Activated T-helper 2 cell treated with anti-CD3 and anti-CD28 coated beads, Interferon-gamma antibody, Interleukin-2, Interleukin-4, amounts not matched to agents 10 μg/mL and 5 μg/mL and 100 μg/mL, durations not matched to agents 14 hours and 24 hours and 36 hours (primary cell): Measurements from ENCODE around the gene TCFL5. TPM values are rescaled to one million over a fixed set of nuclear protein-coding genes. Genes with fewer than 3 reads are reported as not detected.

Source experiments
- DNase-seq: peaks from one replicate; pipeline ENCODE4 v3.0.0; 2021; ENCODE audit warnings: low spot score
- H3K27ac Mint-ChIP-seq: one replicate; pipeline ENCODE4 v1.8.0; 2021; ENCODE audit warnings: mixed read lengths
- H3K27me3 Mint-ChIP-seq: one replicate; pipeline ENCODE4 v1.8.0; 2021; ENCODE audit warnings: low read depth, mixed read lengths
- H3K36me3 Mint-ChIP-seq: one replicate; pipeline ENCODE4 v1.8.0; 2021; ENCODE audit warnings: low read depth, mixed read lengths
- H3K4me1 Mint-ChIP-seq: one replicate; pipeline ENCODE4 v1.8.0; 2021; ENCODE audit warnings: low read depth, mixed read lengths
- H3K4me3 Mint-ChIP-seq: one replicate; pipeline ENCODE4 v1.8.0; 2021; ENCODE audit warnings: low read depth, mild to moderate bottlenecking, moderate library complexity, mixed read lengths
- H3K9me3 Mint-ChIP-seq: one replicate; pipeline ENCODE4 v1.8.0; 2021; ENCODE audit warnings: mixed read lengths
- intact Hi-C: fragments of 100-400 bp; cut with micrococcal nuclease; formaldehyde crosslinking; loops from one replicate; pipeline ENCODE4 v1.15.1; 2023
- total RNA-seq: library from RNA; stranded (reverse); gene quantifications from 2 replicates; pipeline ENCODE4 v1.2.3, GENCODE V29; 2022

The TCFL5 gene
- total RNA-seq, 1 donor from 2014 or later, result 5.7 TPM

- H3K4me1 Mint-ChIP-seq, result peaks cover 19% of the 10 kb centered on the region
- no peak for DNase-seq
- H3K4me3 Mint-ChIP-seq, result no peak overlapping the region
- no peaks in the 10 kb centered on the region for H3K9me3 Mint-ChIP-seq
- H3K27ac Mint-ChIP-seq, result no peak overlapping the region
- intact Hi-C loops, result no loop called here
- H3K27me3 Mint-ChIP-seq, result no peaks in the 10 kb centered on the region
- peaks cover 94% of the 10 kb centered on the region for H3K36me3 Mint-ChIP-seq
Measured at GRCh38 chr20:62891111-62891510, 29.5 kb upstream of the TCFL5 start.

DNA sequence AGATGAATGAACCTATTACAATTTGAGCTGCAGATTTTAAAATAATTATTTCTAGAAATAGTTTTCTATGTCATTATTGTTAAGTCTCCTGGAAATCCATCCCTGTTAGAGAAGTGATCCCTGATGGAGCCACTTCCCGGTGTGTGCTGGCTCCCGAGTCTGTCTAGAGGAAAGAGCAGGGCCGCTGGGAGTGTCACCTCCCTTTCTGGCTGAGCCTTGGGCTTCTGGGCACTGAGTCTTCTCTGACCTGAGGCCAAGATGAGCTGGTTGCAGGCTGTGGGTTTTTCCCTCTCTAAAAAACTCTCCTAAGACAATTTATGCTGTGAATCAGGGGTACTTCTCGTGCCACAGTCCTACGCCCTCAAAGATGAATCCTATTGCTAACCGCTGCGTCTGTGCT, 28.8 kb upstream of the TCFL5 start:
- Mint-ChIP-seq H3K27ac (no peak overlapping the region), H3K9me3 (no peaks in the 10 kb centered on the region)
- intact Hi-C loops, result no loop called here

DNA sequence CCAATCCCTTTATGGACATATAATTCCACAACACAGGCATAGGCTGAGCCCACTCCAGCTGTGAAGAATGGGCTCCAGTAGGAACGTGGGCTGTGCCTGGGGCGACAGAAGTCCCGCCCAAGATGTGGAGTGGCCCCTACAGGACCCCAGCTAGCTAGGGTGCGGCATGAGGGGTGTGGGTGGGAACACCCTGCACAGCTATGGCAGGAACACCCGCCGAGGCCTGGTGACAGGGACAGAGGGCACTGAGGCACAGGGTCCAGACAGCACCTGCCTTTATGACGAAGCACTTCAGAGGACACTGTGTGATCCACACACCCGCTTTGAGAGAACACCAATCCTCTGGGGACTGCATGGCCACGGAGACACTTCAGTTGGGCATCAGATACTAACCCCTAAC, 28.2 kb upstream of the TCFL5 start:
- no peak overlapping the region for H3K4me3 Mint-ChIP-seq
- H3K27ac Mint-ChIP-seq, result no peak overlapping the region
- peaks cover 84% of the 10 kb centered on the region for H3K36me3 Mint-ChIP-seq
- intact Hi-C loops, result no loop called here
- H3K4me1 Mint-ChIP-seq, result peaks cover 19% of the 10 kb centered on the region
- H3K9me3 Mint-ChIP-seq, result no peaks in the 10 kb centered on the region
- DNase-seq, result no peak
- H3K27me3 Mint-ChIP-seq, result no peaks in the 10 kb centered on the region

More for the DNA sequence above, 28.8 kb upstream of the TCFL5 start:
- Mint-ChIP-seq H3K4me3 (no peak overlapping the region), H3K4me1 (peaks cover 19% of the 10 kb centered on the region), H3K27me3 (no peaks in the 10 kb centered on the region), H3K36me3 (peaks cover 89% of the 10 kb centered on the region)
- DNase-seq, result no peak

GRCh38 chr20:62889411-62889810, 27.8 kb upstream of the TCFL5 start:
- Mint-ChIP-seq H3K27me3 (no peaks in the 10 kb centered on the region), H3K36me3 (peaks cover 79% of the 10 kb centered on the region), H3K9me3 (no peaks in the 10 kb centered on the region), H3K4me3 (no peak overlapping the region), H3K4me1 (peaks cover 18% of the 10 kb centered on the region), H3K27ac (no peak overlapping the region)
- no peak for DNase-seq
- intact Hi-C loops, result no loop called here

GRCh38 chr20:62888910-62889309, 27.3 kb upstream of the TCFL5 start:
- Mint-ChIP-seq H3K4me3 (no peak overlapping the region), H3K4me1 (peaks cover 16% of the 10 kb centered on the region), H3K36me3 (peaks cover 74% of the 10 kb centered on the region), H3K27me3 (no peaks in the 10 kb centered on the region), H3K27ac (no peak overlapping the region), H3K9me3 (no peaks in the 10 kb centered on the region)
- no peak for DNase-seq
- intact Hi-C loops, result no loop called here

DNA sequence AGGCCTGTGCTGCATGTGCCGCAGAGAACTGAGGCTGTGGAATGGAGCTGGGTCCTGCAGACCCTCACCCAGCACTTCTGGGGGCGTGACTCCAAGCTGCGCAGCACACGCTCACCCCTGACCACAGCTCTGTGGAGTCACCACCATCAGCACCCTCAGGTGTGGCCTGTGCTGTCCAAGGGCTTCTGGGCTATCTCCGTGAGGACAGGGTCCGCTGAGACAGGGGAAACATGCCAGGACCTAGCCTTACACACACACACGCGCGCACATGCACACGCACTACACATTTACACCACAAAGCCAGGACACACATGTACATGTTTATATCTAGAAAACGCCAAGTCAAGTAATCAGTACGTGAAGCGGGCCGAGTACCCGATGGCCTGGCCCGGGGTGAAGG, 26.8 kb upstream of the TCFL5 start:
- DNase-seq, result no peak
- Mint-ChIP-seq H3K4me3 (no peak overlapping the region), H3K27me3 (no peaks in the 10 kb centered on the region), H3K27ac (no peak overlapping the region), H3K9me3 (no peaks in the 10 kb centered on the region), H3K4me1 (peaks cover 16% of the 10 kb centered on the region), H3K36me3 (peaks cover 69% of the 10 kb centered on the region)
- intact Hi-C loops, result no loop called here

- peaks cover 64% of the 10 kb centered on the region for H3K36me3 Mint-ChIP-seq
- no peaks in the 10 kb centered on the region for H3K9me3 Mint-ChIP-seq
- intact Hi-C loops, result no loop called here
- no peak overlapping the region for H3K4me3 Mint-ChIP-seq
- H3K27ac Mint-ChIP-seq, result peak overlapping the region; percentile 33
- DNase-seq, result no peak
- H3K4me1 Mint-ChIP-seq, result peaks cover 15% of the 10 kb centered on the region
- H3K27me3 Mint-ChIP-seq, result no peaks in the 10 kb centered on the region
Measured at GRCh38 chr20:62887860-62888239, 26.2 kb upstream of the TCFL5 start.

GRCh38 chr20:62887152-62887859, 25.7 kb upstream of the TCFL5 start:
- Mint-ChIP-seq H3K9me3 (no peaks in the 10 kb centered on the region), H3K4me3 (no peak overlapping the region)

DNA sequence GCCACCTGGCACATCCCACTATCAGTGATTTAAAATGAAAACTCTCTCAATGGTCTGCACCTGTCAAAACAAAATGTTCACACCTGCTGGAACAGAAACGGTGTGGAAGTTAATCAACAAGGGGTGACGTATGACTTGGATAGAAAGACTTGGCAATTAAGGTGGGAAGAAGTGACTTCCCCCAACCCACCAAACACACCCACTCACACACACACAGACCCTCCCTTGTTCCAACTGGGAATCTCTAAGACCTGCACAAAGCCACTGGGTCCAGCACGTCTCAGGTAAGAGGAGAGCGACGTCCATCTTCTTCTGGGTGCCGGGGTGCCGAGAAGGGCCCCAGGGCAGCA, 25.1 kb upstream of the TCFL5 start:
- no peak overlapping the region for H3K4me3 Mint-ChIP-seq
- no peaks in the 10 kb centered on the region for H3K9me3 Mint-ChIP-seq
- H3K27me3 Mint-ChIP-seq, result no peaks in the 10 kb centered on the region
- intact Hi-C loops, result no loop called here
- H3K4me1 Mint-ChIP-seq, result peaks cover 9% of the 10 kb centered on the region
- no peak overlapping the region for H3K27ac Mint-ChIP-seq
- DNase-seq, result no peak
- peaks cover 58% of the 10 kb centered on the region for H3K36me3 Mint-ChIP-seq

More at GRCh38 chr20:62887152-62887859, 25.7 kb upstream of the TCFL5 start:
- no peaks in the 10 kb centered on the region for H3K27me3 Mint-ChIP-seq
- intact Hi-C loops, result no loop called here
- H3K27ac Mint-ChIP-seq, result peak overlapping the region; percentile 33
- DNase-seq, result no peak
- H3K4me1 Mint-ChIP-seq, result peaks cover 10% of the 10 kb centered on the region
- peaks cover 58% of the 10 kb centered on the region for H3K36me3 Mint-ChIP-seq

DNA sequence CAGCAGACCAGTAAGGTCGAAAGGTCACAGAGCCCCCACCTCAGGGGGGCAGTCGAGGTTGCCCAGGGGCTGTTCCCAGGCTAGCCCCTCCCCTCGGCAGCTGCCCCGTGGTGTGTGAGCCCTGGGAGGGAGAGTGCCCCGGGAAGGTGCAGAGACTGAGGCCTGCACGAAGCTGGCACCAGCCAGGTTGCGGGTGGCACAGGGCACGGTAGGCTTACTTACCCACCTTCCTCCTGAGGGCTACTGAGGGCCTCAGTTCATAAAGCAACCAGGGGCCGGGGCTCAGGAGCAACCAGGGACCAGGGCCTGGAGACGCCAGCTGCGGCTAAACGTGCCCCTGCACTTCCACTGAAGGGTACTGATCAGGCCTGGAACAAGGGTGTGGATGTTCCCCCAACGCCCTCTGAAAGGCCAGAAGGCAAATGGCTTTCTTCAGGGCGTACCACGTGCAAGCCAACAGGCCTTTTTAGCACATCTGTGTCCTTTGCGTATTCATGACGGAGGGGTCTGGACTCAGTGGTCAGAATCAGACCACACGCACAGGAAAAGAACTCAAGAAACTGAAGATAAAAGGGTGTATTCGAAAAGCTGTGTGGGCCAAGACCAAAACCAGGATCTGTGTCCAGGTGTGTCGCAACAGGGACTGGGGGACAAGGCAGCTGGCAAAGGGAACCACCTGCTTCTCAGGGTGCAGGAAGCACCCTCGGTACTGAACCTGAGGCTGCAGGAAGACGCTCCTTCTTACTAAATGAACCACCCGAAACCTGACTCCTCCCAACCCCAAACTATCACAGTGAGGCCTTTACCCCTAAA, 24.5 kb upstream of the TCFL5 start:
- no peaks in the 10 kb centered on the region for H3K9me3 Mint-ChIP-seq
- H3K4me3 Mint-ChIP-seq, result no peak overlapping the region
- DNase-seq, result no peak
- peaks cover 57% of the 10 kb centered on the region for H3K36me3 Mint-ChIP-seq
- H3K27me3 Mint-ChIP-seq, result no peaks in the 10 kb centered on the region
- peaks cover 3% of the 10 kb centered on the region for H3K4me1 Mint-ChIP-seq
- H3K27ac Mint-ChIP-seq, result no peak overlapping the region
- intact Hi-C loops, result no loop called here

GRCh38 chr20:62885046-62885895, 23.6 kb upstream of the TCFL5 start:
- H3K4me1 Mint-ChIP-seq, result no peaks in the 10 kb centered on the region
- intact Hi-C loops, result no loop called here
- H3K36me3 Mint-ChIP-seq, result peaks cover 49% of the 10 kb centered on the region
- no peaks in the 10 kb centered on the region for H3K27me3 Mint-ChIP-seq
- no peaks in the 10 kb centered on the region for H3K9me3 Mint-ChIP-seq
- H3K27ac Mint-ChIP-seq, result no peak overlapping the region
- no peak overlapping the region for H3K4me3 Mint-ChIP-seq
- DNase-seq, result no peak

GRCh38 chr20:62884556-62884955, 22.9 kb upstream of the TCFL5 start:
- Mint-ChIP-seq H3K27ac (no peak overlapping the region), H3K4me3 (no peak overlapping the region), H3K4me1 (no peaks in the 10 kb centered on the region), H3K9me3 (no peaks in the 10 kb centered on the region), H3K27me3 (no peaks in the 10 kb centered on the region), H3K36me3 (peaks cover 41% of the 10 kb centered on the region)
- intact Hi-C loops, result no loop called here
- DNase-seq, result no peak

DNA sequence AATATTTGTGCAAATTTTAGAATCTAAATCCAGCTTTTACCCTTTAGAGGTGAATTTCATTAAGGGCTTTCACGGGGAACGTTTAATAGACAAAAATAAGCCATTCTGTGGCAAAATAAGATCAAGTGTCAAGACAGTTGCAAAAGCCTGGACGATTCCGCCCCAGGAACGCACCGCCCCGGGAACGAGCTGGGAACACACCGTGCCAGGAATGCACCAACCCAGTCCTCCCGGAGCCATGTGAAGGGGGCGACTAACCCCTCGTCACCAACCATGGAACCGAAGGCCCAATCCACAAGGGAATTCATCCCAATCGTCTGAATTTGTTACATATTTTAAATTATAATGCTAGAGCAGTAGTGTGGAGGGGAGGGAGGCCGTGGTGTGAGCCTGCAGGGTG, 20.8 kb upstream of the TCFL5 start:
- H3K27ac Mint-ChIP-seq, result no peak overlapping the region
- intact Hi-C loops, result no loop called here
- H3K36me3 Mint-ChIP-seq, result peaks cover 25% of the 10 kb centered on the region
- no peaks in the 10 kb centered on the region for H3K9me3 Mint-ChIP-seq
- DNase-seq, result no peak
- no peaks in the 10 kb centered on the region for H3K4me1 Mint-ChIP-seq
- no peak overlapping the region for H3K4me3 Mint-ChIP-seq
- H3K27me3 Mint-ChIP-seq, result no peaks in the 10 kb centered on the region
